IPS-18c (cell line): ENCODE measurements around the gene CORO7.

Experiments used
- H3K4me3 ChIP-seq: 2 replicates; pipeline ENCODE4 v1.7.0; 2013; ENCODE audit warnings: low read depth, mild to moderate bottlenecking, low read length, moderate library complexity; ENCODE audit not compliant: insufficient read depth
- H3K9me3 ChIP-seq: one replicate; pipeline ENCODE4 v1.6.1; 2013; ENCODE audit warnings: mild to moderate bottlenecking, low read length, moderate library complexity; ENCODE audit not compliant: control insufficient read depth, insufficient read depth

The CORO7 gene

DNA sequence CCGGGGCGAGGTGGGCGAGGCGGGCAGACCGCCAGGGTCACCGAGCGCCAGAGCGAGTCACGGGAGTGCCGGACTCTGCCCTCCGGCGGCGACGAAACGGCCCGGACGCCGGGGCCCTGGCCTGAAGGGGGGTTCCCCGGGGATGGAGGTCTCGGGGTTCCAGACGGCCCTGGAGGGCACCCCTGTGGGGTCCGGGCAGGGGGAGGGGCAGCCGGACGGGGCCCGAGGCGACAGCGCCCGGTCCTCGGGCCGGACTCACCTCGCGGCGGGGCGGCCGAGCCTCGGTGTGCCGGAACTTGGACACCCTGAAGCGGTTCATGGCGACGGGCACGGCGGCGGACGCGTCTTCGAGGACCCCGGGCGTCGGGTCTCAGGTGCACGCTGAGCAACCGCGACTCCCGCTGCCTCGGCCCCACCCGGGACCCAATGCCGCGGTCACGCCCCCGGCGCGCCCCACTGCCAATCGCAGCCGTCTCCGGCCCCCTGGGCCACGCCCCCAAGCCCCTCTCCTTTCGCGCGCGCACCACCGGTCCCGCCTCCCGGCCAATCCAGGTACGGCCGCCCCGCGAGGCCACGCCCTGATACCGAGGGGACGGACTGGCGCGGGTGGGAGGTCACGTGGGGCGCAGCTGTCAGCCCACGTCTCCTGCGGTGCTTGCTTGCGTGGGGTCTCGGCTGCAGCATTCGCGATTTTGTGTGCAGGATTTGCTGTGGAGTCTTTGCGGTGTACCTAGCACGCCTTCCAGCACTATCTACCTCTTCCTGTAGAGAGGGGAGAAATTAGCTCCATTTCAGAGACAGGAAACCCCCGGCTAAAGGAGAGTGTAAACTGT is at the start of gene CORO7:
TSS of gene CORO7 (minus strand) at position 397 of the 833 bp plus-strand sequence. CDS start at position 319, 78 bp downstream.
- Histone ChIP-seq H3K9me3 (peaks cover 2% of the 10 kb centered on the region), H3K4me3 (peak within 1 kb of the TSS; percentile 82)

GRCh38 chr16:4463522-4464163 is 47.2 kb upstream of the CORO7 start:
- Histone ChIP-seq H3K9me3 (peaks cover 2% of the 10 kb centered on the region), H3K4me3 (no peak overlapping the region)

DNA sequence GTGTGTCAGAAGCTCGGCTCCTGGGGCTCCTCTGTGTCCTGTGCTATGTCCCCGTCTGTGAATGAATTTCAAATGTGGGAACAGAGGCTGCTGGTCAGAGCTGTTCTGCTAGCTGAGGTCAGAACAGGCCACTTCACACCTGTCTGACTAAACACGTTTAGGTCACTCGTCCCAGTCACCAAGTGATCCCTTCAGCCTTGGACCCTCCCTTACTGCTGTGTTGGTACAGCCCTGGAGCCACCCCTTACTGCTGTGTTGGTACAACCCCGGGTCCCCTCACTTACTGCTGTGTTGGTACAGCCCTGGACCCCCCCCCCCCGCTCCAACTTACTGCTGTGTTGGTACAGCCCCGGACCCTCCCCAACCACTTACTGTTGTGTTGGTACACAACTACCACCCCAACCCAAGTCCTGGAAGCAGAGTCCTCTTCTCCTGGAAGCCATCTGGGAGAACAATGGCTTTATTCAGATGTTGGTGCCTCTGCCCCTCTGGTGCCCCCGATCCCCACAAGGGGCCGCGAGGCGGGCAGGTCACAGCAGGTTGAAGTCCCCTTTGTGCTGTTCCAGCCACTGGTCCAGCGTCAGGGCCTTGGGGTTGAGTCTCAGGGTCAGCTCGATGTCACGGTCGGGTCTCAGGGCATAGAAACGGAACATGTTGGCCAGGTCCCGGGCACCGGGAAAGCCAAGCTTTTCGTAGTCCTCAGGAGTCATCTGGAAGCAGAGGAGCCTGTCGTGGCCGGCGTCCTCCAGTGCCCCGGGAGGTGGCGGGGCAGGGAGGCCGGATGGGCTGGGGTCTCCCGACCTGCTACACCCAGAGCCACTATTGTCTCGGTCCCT is 45.1 kb upstream of the CORO7 start:
- Histone ChIP-seq H3K4me3 (no peak overlapping the region), H3K9me3 (peaks cover 2% of the 10 kb centered on the region)

GRCh38 chr16:4460936-4461249 is 44.5 kb upstream of the CORO7 start:
- Histone ChIP-seq H3K9me3 (peaks cover 2% of the 10 kb centered on the region), H3K4me3 (no peak overlapping the region)

DNA sequence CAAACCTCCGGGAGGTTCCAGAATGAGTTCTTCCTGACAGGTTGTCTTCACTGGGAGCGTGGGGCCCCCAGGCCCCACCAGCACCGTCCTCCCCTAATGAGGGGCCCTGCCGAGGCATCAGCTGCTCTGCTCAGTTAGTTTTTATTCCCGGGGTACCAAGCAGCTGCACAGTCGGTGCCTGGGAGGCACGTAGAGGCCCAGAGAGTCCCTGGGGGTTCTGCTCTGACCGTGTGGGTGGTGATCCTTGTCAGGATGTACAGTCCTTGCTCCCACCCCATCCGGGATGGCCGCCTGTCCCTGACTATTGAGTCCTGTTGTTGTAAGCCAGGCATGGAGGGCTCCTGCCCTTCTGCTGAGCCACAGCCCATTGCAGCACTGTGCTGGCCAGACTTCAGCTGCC is 39.6 kb upstream of the CORO7 start:
- no peak overlapping the region for H3K4me3 ChIP-seq

GRCh38 chr16:4455081-4455480 is 38.7 kb upstream of the CORO7 start:
- Histone ChIP-seq H3K9me3 (no peaks in the 10 kb centered on the region), H3K4me3 (no peak overlapping the region)

More for the DNA sequence above, 39.6 kb upstream of the CORO7 start:
- no peaks in the 10 kb centered on the region for H3K9me3 ChIP-seq

- H3K9me3 ChIP-seq: no peaks in the 10 kb centered on the region
- H3K4me3 ChIP-seq: no peak overlapping the region
Observed at GRCh38 chr16:4454623-4455022, 38.2 kb upstream of the CORO7 start.

DNA sequence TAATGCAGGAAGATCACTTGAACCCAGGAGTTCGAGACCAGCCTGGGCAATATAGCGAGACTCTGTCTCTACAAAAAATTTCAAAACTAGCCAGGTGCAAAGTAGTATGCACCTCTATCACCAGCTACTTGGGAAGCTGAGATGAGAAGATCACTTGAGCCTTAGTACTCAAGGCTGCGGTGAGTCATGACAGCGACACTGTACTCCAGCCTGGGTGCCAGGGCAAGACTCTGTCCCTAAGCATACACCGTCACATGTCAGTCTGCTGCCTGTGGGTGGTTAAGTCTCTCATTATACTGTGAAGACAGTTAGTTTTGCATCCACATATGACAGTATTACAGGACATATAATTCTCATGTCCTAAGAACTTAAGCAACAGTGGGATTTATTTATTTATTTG is 36.3 kb upstream of the CORO7 start:
- H3K4me3 ChIP-seq: no peak overlapping the region
- H3K9me3 ChIP-seq: no peaks in the 10 kb centered on the region

DNA sequence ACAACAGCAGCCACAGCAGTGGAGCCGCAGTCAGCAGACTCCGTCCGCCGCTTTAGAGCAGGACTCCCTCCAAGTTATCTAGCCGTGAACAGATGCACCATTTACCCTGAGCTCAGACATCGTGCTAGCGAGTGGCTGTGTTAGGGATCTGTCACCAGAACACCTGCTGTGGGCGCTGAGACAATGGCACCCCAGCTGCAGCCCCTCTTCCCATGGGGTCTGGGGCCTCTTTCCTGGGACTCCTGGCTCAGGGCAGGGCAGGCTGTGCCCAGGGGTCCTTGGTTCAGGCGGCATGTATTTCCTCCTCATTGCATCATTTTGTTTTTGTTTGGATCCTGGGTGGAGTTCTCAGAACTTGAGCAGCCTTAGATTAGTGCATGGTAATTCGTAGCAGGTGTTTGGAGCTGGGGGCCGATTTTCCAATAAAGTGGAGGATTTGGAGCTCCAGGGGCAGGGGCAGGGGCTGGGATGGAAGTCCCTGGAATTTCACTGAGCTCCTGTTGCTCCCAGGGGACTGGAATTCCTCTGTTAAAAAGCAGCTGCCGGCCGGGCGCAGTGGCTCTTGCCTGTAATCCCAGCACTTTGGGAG is 34.6 kb upstream of the CORO7 start:
- Histone ChIP-seq H3K9me3 (no peaks in the 10 kb centered on the region), H3K4me3 (no peak overlapping the region)

DNA sequence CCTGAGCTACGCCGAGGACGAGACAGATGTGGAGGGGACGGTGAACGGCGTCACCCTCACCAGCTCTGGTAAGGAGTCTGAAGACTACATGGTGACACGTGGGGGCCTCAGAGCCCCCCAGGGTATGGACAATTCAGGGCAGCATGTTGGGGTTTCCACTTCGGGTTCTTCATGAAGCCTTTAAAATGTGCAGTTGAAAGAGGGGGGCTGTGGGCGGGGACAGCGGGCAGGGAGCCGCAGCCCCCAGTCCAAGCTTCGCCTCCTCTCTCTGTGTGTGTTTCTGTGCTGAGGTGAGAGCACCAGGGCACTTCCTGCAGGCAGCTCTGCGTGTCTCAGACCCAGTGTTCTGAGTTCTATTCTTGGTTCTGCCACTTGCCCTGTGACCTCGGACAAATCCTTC is 34.0 kb upstream of the CORO7 start:
- no peaks in the 10 kb centered on the region for H3K9me3 ChIP-seq

DNA sequence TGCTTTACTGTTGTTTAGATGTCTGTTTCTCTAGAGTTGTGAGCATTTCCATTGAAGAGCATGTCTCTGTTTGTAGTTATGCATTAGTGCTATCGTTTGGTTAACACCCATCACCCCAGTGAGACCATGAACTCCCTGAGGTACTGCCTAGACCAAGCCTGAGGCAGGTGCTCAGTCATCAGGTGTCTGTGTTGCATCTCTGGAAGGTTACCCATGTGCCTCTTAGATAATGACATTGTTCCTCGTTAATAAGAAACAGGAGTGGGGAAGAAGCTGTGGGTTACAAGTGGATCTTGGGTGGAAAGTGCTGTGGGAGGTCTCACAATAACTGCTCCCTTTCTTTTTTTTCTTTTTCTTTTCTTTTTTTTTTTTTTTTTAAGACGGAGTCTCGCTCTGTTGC is 27.6 kb upstream of the CORO7 start:
- Histone ChIP-seq H3K9me3 (no peaks in the 10 kb centered on the region), H3K4me3 (no peak overlapping the region)

More for the DNA sequence above, 34.0 kb upstream of the CORO7 start:
- no peak overlapping the region for H3K4me3 ChIP-seq

DNA sequence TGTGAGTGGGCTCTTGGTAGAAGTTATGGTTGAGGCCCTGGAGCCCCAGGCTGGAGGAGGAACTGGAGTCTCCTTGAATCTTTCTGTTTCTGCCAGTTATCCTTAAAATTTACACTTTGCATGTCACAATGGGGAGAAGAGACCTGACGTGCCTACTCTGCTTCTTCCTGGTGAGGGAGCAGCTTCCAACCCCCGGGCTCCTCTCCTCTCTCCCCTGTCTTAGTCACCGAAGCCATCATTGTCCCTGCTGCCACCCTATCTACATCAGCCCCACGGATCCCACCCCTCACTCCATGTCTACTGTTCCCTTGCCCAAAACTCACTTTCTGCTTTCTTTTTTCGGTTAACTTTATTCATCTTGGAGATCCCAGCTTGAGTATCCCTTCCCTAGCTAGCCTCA is 26.9 kb upstream of the CORO7 start:
- H3K9me3 ChIP-seq: no peaks in the 10 kb centered on the region
- no peak overlapping the region for H3K4me3 ChIP-seq

- no peak overlapping the region for H3K4me3 ChIP-seq
- H3K9me3 ChIP-seq: no peaks in the 10 kb centered on the region
Observed at GRCh38 chr16:4442371-4442770, 26.0 kb upstream of the CORO7 start.

DNA sequence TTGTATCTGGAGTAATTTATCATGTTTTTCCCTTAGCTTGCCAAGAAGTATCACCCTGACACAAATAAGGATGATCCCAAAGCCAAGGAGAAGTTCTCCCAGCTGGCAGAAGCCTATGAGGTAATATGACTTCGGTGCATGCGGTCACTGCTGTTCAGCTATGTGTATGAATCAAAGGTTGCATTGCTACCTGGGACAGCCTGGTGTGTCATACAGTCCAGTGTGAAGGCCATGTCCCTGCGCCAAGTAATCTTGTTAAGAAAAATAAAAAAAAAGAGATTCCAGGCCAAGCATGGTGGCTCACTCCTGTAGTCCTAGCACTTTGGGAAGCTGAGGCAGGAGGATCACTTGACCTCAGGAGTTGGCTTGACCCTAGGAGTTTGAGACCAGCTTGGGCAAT is 21.0 kb upstream of the CORO7 start:
- H3K4me3 ChIP-seq: no peak overlapping the region
- H3K9me3 ChIP-seq: no peaks in the 10 kb centered on the region

DNA sequence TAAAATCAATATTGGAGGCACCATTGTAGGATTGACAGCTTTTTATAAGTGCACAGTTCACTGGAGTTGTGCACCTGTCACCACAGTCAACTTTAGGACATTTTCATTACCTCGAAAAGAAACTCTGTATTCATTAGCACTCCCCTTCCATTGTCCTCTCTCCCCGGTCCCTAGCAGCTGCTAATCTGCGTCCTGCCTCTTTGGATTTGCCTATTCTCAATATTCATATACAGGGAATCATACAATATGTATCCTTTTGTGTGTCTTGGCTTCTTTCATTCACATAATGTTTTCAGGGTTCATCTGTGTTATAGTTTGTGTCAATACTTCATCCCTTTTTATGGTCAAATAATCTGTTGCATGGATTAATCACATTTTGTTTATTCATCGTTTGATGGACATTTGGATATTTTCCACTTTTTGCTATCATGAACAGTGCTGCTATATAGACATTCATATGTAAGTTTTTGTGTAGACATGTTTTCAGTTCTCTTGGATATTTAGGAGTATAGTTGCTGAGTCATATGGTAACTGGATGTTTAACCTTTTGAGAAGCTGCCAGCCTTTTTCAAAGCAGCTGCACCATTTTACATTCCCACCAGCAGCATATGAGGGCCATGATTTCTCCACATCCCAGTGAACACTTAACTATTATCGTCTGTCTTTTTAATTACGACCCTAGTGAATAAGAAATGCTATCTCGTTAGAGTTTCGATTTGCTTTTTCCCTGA is 19.1 kb upstream of the CORO7 start:
- no peaks in the 10 kb centered on the region for H3K9me3 ChIP-seq
- H3K4me3 ChIP-seq: no peak overlapping the region

DNA sequence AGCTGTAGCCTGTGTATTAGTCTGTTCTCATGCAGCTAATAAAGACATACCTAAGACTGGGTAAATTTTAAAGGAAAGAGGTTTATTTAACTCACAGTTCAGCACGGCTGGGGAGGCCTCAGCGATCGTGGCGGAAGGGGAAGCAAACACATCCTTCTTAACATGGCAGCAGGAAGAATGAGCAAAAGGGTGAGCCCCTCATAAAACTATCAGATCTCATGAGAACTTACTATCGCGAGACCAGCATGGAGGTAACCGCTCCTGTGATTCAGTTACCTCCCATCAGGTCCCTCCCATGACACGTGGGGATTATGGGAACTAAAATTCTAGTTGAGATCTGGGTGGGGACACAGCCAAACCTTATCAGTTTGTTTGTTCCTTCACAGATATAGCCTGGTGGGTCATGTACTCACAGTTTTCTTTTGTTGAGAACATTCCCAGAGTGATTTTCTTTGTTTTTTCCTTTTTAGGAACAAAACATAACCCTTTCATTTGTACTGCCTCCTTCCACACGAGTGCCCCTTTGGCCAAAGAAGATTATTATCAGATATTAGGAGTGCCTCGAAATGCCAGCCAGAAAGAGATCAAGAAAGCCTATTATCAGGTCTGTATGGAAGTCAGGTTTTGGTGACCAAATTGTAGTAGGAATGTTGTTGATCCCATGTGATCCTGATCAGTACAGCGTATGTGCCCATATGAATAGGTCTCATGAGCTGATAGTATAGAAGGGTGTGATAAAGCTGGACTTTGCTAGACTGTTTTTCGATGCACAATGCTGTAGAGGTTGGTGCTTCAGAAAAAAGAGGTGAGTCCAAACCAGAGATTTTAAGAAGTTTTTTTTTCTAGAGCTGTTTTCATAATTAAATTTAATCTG is 17.8 kb upstream of the CORO7 start:
- Histone ChIP-seq H3K9me3 (no peaks in the 10 kb centered on the region), H3K4me3 (no peak overlapping the region)
